HuH-7.5 (cell line): ENCODE measurements around the gene MARK1.
"Not testable (repeated sequence)": the region's sequence is repeated elsewhere in the genome, so short reads cannot be mapped to it uniquely, and the experiment has no call there.

Source experiments
- DNase-seq: peaks from one replicate; pipeline ENCODE4 v3.0.0; 2011; ENCODE audit warnings: low spot score

Gene MARK1

GRCh38 chr1:220628431-220628830, 100.5 kb downstream of the MARK1 start:
- DNase-seq, result no peak

GRCh38 chr1:220631238-220631815, 103.4 kb downstream of the MARK1 start:
- DNase-seq, result no peak

- DNase-seq, result no peak
Observed at GRCh38 chr1:220637759-220638158, 109.8 kb downstream of the MARK1 start.

- DNase-seq, result no peak
Observed at GRCh38 chr1:220642285-220642684, 114.3 kb downstream of the MARK1 start.

- DNase-seq, result no peak
Observed at GRCh38 chr1:220652995-220653394, 125.1 kb downstream of the MARK1 start.

GRCh38 chr1:220655509-220655908, 127.6 kb downstream of the MARK1 start:
- no peak for DNase-seq

- DNase-seq, result no peak
Observed at GRCh38 chr1:220655961-220656740, 128.2 kb downstream of the MARK1 start.

GRCh38 chr1:220666349-220666748, 138.4 kb downstream of the MARK1 start:
- DNase-seq, result no peak

GRCh38 chr1:220669005-220669404, 141.1 kb downstream of the MARK1 start:
- DNase-seq, result no peak

GRCh38 chr1:220670365-220670764, 142.4 kb downstream of the MARK1 start:
- no peak for DNase-seq

- DNase-seq, result no peak
Observed at GRCh38 chr1:220673921-220674320, 146.0 kb downstream of the MARK1 start.

GRCh38 chr1:220677251-220677650, 149.3 kb downstream of the MARK1 start:
- DNase-seq, result no peak

GRCh38 chr1:220680085-220680687, 152.2 kb downstream of the MARK1 start:
- DNase-seq, result no peak

GRCh38 chr1:220681220-220681880, 153.4 kb downstream of the MARK1 start:
- no peak for DNase-seq

GRCh38 chr1:220682901-220683576, 155.1 kb downstream of the MARK1 start:
- DNase-seq, result no peak

- DNase-seq, result not testable (repeated sequence)
Observed at GRCh38 chr1:220683716-220684115, 155.8 kb downstream of the MARK1 start.

- no peak for DNase-seq
Observed at GRCh38 chr1:220684890-220685289, 157.0 kb downstream of the MARK1 start.

- no peak for DNase-seq
Observed at GRCh38 chr1:220685879-220686278, 157.9 kb downstream of the MARK1 start.

GRCh38 chr1:220687809-220688208, 159.9 kb downstream of the MARK1 start:
- no peak for DNase-seq

- DNase-seq, result no peak
Observed at GRCh38 chr1:220689666-220690065, 161.7 kb downstream of the MARK1 start.

- DNase-seq, result peak; percentile 89
Observed at GRCh38 chr1:220690140-220691052, 162.5 kb downstream of the MARK1 start, which contains the start of gene C1orf115. Gene C1orf115 (plus strand): TSS chr1:220690363. CDS start chr1:220690403, 40 bp downstream.
